GM10266 (cell line): Measurements from ENCODE around the gene NUP54.
A peak's percentile ranks its signal among the peaks of the same experiment; 100 is the strongest.

ENCODE experiments used
- DNase-seq: peaks from one replicate; pipeline ENCODE4 v3.0.0; 2012; ENCODE audit errors: extremely low spot score
- TF ChIP-seq, protein P1 (sequence below): IDR thresholded peaks from 2 replicates; pipeline ENCODE4 v1.5.1; 2012; ENCODE audit warnings: mild to moderate bottlenecking, low read depth; ENCODE audit not compliant: control insufficient read depth, insufficient read depth; ENCODE audit errors: missing control alignments

The NUP54 gene

DNA sequence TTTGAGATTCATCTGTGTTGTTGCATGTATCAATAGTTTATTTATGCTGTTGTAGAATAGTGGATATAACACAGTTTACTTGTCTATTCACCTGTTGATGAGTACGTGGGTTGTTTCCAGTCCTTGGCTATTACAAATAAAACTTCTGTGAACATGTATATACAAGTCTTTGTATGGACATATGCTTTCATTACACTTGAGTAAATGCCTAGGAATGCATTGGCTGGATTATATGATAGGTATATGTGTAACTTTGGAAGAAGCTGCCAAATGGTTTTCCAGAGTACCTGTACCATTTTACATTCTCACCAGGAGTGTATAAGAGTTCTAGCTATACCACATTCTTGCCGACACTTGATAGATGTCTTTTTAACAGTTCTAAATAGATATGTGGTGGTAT is 57.1 kb downstream of the NUP54 start:
- no peak for DNase-seq
- TF ChIP-seq, protein P1, sequence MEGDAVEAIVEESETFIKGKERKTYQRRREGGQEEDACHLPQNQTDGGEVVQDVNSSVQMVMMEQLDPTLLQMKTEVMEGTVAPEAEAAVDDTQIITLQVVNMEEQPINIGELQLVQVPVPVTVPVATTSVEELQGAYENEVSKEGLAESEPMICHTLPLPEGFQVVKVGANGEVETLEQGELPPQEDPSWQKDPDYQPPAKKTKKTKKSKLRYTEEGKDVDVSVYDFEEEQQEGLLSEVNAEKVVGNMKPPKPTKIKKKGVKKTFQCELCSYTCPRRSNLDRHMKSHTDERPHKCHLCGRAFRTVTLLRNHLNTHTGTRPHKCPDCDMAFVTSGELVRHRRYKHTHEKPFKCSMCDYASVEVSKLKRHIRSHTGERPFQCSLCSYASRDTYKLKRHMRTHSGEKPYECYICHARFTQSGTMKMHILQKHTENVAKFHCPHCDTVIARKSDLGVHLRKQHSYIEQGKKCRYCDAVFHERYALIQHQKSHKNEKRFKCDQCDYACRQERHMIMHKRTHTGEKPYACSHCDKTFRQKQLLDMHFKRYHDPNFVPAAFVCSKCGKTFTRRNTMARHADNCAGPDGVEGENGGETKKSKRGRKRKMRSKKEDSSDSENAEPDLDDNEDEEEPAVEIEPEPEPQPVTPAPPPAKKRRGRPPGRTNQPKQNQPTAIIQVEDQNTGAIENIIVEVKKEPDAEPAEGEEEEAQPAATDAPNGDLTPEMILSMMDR, result no peak

DNA sequence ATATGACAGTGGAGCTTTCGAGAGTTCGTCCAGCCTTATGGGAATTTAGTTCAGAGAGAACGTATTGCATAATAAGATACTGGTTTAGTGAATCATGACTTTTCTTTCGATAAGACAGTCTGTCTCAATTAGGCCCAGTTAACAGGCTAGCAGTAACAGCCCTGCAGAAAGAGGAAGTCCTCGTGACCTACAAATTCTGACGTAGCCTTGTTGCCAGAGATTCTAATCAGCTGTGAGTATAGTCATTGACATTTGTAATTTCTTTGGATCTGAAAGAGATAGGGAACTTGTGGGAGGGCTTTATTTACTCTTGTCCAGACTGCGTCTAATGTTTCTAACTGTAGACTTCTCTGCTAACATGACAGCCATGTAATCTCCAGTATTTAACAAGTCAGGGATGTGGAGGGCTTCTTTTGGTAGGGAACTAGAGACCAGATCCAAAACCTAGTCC is 57.9 kb downstream of the NUP54 start:
- DNase-seq, result peak; percentile 36
- TF ChIP-seq, protein P1, result no peak

DNA sequence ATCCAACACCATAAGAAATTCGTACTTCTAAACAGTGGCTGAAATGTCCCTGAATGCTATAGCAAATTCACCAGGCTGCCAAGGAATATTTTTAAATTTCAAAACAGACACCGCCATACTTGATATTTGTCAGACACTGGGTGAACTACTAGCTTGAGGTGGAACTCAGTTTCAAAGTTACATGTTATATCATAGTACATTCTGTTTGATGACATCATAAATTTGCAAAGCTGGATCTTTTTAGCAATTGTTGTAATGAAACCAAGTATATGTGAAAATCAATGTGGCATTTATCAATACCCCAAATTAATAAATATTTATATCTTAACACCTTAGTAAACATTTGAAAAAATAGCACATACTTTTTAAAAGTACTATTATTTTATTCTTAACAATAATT is 59.5 kb downstream of the NUP54 start:
- TF ChIP-seq, protein P1, result no peak

DNA sequence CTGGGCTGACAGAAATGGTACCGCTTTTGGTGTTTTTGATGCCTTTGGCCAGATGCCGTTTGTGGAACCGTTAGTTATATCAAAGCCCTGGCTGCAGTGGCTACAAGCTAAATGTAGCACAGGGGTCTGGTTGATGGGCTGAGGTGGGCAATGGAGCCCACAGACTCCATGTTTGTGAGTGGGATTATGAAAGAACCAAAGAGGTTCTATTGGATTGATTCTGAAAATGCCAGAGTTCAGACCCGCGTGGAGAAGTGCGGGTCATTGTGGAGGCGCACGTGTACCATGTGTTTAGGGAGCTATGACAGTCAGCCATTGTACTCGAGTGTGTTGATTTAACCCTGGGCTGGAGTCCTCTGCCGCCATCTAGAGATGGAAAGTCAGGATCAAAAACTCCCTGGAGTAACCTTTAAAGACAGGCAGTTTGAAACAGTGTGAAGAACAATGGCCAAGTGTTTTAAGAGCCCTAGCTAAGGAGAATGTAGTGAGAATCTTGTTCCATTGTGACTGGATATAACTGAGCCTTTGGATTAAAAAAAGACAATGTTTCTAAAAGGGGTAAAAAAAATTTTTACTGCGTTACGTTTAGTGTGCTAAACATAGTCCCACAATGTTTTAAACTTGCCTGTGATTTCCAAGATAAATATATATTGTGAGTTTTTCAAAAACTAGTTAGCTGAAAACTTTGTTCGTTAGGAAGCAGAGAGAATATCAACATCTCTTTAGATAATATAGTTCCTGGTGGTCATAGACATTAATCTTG is 61.0 kb downstream of the NUP54 start:
- TF ChIP-seq, protein P1, result peak; percentile 35

More for the DNA sequence above, 59.5 kb downstream of the NUP54 start:
- no peak for DNase-seq

DNA sequence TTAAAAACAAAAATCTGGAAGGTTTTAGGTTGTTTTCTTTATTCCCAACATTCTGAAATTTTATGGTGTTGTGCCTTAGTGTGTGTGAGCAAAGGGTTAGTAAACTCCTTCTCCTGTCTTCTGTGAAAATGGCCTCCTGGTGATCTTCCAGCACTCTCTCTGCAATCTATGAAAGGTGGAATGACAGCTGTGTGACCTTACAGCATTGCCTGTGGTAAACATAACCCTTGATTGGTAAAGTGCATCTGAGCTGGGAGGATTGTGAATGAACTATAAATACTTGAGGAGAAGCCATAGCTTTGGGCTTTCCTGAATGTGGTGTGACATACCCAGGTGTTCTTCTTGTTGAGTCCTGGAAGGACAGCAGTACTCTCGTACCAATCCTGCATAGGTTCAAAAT is 63.7 kb downstream of the NUP54 start:
- TF ChIP-seq, protein P1, result no peak
- no peak for DNase-seq

More for the DNA sequence above, 61.0 kb downstream of the NUP54 start:
- DNase-seq, result peak; percentile 27

DNA sequence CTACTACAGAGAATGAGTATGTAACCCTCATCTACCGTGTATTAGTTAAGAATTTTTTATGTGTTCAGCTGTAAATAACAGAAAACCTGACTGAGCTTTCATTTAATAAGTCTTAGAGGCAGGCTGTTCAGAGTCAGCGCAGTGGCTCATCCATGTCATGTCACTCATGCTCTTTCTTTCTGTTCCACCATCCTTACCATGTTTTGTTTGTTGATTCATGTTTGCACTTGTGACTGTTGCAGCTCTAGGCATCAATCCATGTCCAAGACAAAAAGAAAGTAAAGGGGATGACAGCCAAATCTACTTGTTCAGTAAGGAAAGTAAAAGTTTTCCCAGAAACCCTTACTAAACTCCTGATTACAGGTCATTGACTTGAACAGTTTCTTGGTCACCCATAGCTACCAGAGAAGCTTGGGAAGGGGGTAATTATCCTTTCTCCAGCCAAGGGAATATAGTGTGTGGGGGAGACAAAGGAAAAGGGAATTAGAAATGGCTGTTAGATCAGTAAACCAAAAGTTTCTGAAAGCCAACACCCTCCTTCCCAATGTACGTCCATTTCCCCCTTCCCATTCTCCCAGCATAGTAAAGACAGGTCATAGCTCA is 64.7 kb downstream of the NUP54 start:
- no peak for DNase-seq
- TF ChIP-seq, protein P1, result no peak

DNA sequence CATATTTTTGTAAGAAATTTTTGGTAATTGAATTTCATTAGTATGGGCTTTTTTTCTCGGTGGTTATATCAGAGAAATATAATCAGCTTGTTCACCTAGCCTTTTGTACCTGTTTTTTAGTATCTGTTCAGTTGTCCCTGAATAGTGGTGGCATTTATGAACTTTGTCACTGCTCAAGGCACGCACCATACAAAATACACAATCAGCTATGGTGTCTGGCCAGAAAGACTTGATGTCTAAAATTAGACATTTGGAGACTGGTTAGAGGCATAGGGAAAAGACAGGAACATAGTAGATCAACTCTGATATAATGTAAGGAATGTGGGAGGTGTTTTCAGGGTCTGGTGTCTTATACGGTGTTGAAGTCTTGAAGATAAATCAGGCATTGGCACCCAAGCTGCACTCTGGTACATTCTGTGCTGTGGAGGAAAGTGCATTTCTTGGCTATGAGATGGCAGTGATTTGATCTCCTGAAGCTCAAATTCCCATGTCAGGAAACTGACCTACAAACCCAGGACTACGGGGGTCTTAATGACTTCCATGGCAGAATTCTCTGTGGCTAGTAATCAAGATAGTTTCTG is 70.1 kb downstream of the NUP54 start:
- TF ChIP-seq, protein P1, result no peak
- DNase-seq, result no peak
